Sciatic nerve (tissue), 2 donors: ENCODE results near the gene ZNF281. TPM values are rescaled to one million over a fixed set of nuclear protein-coding genes. Genes with fewer than 3 reads are reported as not detected.
"Not testable (repeated sequence)": the region's sequence is repeated elsewhere in the genome, so short reads cannot be mapped to it uniquely, and the experiment has no call there.

Experiments
- ATAC-seq: fragments of 200-7000 bp; cut with Tn5 transposase; one replicate; pipeline ENCODE4 v1.9.1; 2020; ENCODE audit warnings: mild to moderate bottlenecking, moderate library complexity
- DNase-seq: peaks from one replicate; pipeline ENCODE4 v3.0.0-alpha.2; 2020; ENCODE audit warnings: low spot score
- intact Hi-C: fragments of 100-400 bp; cut with DNase I; formaldehyde crosslinking; loops from one replicate; pipeline ENCODE4 v1.14.2; 2022
- total RNA-seq: library from RNA; stranded (reverse); fragmentation: NEBNext Ultra II Directional; extraction: Animal tissue kit (Norgen Biotek cat#: 25700); gene quantifications from one replicate; pipeline ENCODE4 v1.2.1, GENCODE V29; 2021
- donor health status: DM: no; HTN: no; CAD: no.
- donor health status: DM: no; HTN: no; CAD: no.

ZNF281 gene, protein sequence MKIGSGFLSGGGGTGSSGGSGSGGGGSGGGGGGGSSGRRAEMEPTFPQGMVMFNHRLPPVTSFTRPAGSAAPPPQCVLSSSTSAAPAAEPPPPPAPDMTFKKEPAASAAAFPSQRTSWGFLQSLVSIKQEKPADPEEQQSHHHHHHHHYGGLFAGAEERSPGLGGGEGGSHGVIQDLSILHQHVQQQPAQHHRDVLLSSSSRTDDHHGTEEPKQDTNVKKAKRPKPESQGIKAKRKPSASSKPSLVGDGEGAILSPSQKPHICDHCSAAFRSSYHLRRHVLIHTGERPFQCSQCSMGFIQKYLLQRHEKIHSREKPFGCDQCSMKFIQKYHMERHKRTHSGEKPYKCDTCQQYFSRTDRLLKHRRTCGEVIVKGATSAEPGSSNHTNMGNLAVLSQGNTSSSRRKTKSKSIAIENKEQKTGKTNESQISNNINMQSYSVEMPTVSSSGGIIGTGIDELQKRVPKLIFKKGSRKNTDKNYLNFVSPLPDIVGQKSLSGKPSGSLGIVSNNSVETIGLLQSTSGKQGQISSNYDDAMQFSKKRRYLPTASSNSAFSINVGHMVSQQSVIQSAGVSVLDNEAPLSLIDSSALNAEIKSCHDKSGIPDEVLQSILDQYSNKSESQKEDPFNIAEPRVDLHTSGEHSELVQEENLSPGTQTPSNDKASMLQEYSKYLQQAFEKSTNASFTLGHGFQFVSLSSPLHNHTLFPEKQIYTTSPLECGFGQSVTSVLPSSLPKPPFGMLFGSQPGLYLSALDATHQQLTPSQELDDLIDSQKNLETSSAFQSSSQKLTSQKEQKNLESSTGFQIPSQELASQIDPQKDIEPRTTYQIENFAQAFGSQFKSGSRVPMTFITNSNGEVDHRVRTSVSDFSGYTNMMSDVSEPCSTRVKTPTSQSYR
- total RNA-seq, result 16.1 TPM

- ATAC-seq (peak; percentile 100), DNase-seq (peak; percentile 95)
- intact Hi-C loops, result no loop called here
Observed at GRCh38 chr1:200409761-200410565, at the start of gene ZNF281. Gene ZNF281 (minus strand): TSS chr1:200410036. CDS start chr1:200409705, 331 bp downstream.

- ATAC-seq (no peak), DNase-seq (no peak)
- intact Hi-C loops, result no loop called here
Observed at GRCh38 chr1:200458780-200459179, 48.9 kb upstream of the ZNF281 start.

GRCh38 chr1:200457810-200458209 is 48.0 kb upstream of the ZNF281 start:
- ATAC-seq (no peak), DNase-seq (no peak)
- intact Hi-C loops, result no loop called here

DNA sequence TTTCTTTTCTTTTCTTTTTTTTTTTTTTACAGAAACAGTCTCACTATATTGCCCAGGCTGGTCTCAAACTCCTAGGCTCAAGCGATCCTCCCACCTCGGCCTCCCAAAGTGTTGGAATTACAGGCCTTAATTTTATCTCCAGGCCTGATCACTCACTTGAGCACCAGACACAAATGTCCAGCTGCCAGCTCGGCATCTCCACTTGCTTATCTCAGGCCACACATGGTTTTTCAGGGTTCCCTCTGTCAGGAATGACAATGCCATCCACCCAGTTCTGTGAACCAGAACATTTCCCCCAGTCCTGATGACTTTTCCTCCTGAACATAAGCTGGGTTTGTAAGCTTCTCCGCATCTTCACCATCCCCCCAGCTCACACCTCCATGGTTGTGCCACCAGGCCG is 44.6 kb upstream of the ZNF281 start:
- DNase-seq (no peak), ATAC-seq (no peak)
- intact Hi-C loops, result no loop called here

GRCh38 chr1:200453553-200453905 is 43.7 kb upstream of the ZNF281 start:
- intact Hi-C loops, result no loop called here
- ATAC-seq, result no peak
- no peak for DNase-seq

- intact Hi-C loops, result no loop called here
- ATAC-seq, result no peak
- no peak for DNase-seq
Observed at GRCh38 chr1:200452850-200453552, 43.2 kb upstream of the ZNF281 start.

DNA sequence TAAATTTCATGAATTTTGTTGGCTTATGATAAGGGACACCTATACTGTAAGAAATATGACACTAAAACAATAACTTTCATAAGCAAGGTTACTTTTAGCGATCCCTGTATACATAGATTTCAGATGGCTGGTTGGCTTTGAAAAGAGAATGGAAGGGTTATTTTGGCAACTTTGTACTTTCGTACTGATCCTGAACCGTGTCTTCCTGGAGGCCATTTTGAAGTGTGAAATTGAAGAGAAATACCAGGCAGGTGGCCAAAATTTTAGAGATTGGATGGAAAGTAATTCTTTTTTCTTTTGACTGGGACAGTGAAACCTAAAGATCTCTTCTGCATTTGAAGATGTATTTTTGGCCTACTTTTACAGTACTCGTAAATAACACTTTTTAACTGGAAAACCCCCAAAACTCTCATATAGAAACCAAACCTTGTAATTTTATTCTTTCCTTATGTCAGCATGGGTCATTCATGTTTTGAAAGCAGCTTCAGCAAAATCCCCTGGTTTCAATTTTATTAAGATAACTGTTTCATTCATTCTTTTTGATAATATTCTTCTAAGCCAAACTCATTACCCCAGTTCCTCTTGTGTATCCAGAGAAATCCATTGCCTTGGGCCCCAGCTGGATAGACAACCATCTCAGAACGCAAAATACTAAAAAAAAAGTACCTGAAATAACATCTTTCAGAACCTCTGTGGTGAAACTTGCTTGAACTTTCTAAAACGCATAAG is 38.4 kb upstream of the ZNF281 start:
- intact Hi-C loops, result no loop called here
- no peak for ATAC-seq
- no peak for DNase-seq

DNA sequence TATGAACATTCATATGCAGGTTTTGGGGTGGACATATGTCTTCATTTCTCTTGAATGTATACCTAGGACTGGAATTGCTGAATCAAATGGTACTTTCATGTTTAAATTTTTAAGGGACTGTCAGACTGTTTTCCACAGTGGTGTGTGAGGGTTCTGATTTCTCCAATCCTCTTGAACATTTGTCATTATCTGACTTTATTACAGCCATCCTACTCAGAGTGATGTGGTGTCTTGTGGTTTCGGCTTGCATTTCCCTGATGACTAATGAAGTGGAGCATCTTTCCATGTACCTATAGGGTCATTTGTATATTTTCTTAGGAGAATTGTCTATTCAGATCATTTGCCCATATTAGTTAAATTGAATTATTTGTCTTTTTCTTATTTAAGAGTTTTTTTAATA is 35.4 kb upstream of the ZNF281 start:
- intact Hi-C loops, result no loop called here
- no peak for ATAC-seq

GRCh38 chr1:200444478-200444877 is 34.6 kb upstream of the ZNF281 start:
- no peak for ATAC-seq
- intact Hi-C loops, result no loop called here

More for the DNA sequence above, 35.4 kb upstream of the ZNF281 start:
- DNase-seq, result no peak

GRCh38 chr1:200443860-200444259 is 34.0 kb upstream of the ZNF281 start:
- intact Hi-C loops, result no loop called here
- ATAC-seq (no peak), DNase-seq (no peak)

More at GRCh38 chr1:200444478-200444877, 34.6 kb upstream of the ZNF281 start:
- no peak for DNase-seq

DNA sequence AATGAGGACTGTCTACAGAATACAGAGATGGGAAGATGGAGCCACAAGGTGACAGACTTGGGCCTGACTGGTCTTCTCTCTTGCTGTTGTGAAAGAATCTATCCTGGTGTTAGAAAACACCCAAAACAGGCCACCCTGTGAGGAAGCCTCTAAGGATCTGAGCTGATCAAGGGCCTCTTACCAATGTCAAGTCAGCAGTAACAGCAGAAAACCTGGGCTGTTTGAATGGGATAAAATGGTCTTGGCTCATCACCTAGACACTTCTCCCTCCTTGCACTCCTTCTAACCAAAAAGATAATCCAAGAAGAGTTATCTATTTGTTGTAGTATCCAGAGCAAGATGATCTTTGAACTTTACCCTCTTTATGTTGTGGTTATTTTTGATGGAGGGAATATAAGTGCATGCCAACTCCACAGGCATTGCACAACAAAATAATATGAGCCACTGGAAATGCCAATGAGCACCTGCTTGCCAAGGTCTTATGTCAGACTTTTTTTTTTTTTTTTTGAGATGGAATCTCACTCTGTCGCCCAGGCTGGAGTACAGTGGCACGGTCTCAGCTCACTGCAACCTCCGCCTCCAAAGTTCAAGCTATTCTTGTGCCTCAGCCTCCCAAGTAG is 32.8 kb upstream of the ZNF281 start:
- intact Hi-C loops, result no loop called here
- no peak for ATAC-seq
- no peak for DNase-seq

- ATAC-seq (no peak), DNase-seq (no peak)
- intact Hi-C loops, result no loop called here
Observed at GRCh38 chr1:200442023-200442422, 32.2 kb upstream of the ZNF281 start.

DNA sequence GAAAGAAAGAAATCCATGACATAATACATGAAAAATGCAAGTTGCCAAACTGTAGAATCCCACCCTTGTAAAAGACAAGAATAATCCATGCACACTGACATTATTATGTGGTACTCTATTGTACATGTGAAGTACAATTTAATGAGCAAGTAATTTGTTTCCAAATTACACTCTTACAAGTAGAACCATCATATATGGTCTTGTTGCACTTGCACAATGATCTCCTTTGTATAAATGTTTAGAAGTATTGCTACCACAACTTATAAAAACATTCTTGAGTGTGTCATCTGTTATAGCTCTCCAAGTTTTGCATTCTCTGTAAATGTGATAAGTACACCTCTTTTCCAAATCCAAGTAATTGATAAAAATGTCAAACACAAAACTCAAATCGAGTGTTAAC is 29.1 kb upstream of the ZNF281 start:
- intact Hi-C loops, result no loop called here
- ATAC-seq (no peak), DNase-seq (no peak)

DNA sequence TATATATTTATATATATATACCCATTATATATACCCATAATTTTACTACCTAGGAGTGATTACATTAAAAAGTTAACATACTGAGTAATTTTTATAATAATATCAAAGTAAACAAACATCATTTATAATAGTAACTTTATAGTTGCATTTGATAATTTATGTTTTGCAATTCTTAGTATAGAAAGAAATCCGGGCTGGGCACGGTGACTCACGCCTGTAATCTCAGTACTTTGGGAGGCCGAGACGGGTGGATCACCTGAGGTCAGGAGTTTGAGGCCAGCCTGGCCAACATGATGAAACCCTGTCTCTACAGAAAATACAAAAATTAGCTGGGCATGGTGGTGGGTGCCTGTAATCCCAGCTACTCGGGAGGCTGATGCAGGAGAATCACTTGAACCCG is 28.6 kb upstream of the ZNF281 start:
- intact Hi-C loops, ATAC-seq, DNase-seq: not testable (repeated sequence)

DNA sequence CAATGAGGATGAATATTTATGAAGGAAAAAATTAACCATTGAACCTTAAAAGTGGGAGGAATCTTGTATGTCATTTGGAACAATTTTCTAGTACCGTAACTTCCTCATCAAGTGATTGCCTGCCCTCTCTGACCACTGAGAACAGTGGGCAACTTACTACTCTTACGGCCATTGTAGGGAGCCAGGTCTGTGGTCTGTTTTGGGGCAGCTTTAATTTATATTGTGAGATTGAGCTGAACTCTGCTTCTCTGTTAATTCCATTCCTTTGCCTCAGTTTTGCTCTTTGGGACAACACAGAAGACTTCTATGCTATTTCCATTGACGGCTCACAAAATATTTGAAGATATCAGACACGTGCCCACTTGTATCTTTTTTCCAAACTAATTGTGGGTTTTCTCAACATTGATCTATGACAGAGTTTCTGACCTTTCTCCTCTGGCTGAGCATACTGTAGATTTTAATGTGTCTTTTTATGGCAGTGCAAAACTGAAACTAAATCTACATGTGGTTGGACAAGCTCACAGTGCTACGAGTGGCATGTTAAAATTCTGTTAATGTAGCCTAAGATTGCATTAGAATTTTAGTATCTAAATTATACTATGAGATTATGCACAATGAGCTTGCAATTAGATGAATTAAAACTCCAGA is 27.8 kb upstream of the ZNF281 start:
- intact Hi-C loops, result no loop called here
- no peak for ATAC-seq
- no peak for DNase-seq

DNA sequence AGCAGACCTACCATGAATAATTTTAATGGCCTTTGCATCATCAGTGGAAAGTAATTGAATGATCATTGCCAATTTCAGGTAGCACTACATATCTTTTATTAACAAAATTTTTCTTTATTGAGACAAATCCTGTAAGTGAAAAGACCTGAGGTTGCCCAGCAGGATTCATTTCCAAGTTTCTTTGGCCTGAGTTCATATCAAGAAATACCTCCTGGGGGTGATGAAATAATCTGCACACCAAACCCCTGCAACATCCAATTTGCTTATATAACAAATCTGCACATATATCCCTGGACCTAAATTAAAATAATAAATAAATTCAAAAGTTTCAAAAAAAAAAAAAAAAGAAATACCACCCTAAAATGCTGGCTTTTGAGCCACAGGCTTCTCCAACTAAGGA is 27.3 kb upstream of the ZNF281 start:
- DNase-seq (no peak), ATAC-seq (no peak)
- intact Hi-C loops, result no loop called here

GRCh38 chr1:200436436-200436835 is 26.6 kb upstream of the ZNF281 start:
- DNase-seq (no peak), ATAC-seq (no peak)
- intact Hi-C loops, result no loop called here
